ELF-1 (cell line): ENCODE measurements around the gene GSS.

ENCODE experiments used
- DNase-seq: peaks from one replicate; pipeline ENCODE4 v3.0.0-alpha.2; 2016; ENCODE audit warnings: low read depth, low spot score

GSS gene

GRCh38 chr20:34946661-34947060 lies 8.9 kb downstream of the GSS start:
- DNase-seq = no peak

DNA sequence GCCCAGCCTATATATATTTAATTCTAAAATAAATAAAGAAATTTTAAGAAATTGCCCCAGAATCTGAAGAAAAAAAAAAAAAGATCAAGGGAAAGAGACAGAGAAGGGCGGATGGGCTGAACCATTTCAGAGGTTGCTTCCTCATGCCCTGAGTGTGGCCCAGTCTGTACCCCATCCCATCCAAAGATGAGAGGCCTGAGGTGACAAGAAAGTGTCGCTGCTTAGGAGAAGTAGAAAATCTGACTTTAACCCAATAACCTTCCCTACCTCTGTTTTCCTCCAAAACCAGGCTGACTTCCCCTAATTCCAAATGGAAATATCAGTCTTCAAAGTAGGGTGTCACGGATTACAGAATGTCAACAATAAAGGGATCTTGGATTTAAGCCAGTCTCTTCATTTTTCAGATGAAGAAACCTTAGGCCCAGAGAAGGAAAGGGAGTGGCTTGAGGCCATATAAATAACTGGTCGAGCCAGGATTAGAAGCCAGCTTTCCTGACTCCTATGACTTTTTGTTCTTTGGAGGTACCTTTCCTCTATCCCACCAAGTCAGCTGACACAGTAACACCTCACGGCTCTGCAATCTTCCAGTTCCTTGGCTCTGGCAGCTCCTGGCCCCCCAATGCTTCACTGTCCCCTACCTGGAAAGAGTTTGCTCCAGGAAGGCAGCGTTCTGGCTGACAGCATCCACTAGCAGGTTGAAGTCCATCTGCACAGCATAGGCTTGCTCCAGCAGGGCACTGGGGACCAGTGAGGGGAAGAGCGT lies 10.1 kb downstream of the GSS start:
- no peak for DNase-seq

GRCh38 chr20:34943808-34944567 lies 11.6 kb downstream of the GSS start:
- no peak for DNase-seq

DNA sequence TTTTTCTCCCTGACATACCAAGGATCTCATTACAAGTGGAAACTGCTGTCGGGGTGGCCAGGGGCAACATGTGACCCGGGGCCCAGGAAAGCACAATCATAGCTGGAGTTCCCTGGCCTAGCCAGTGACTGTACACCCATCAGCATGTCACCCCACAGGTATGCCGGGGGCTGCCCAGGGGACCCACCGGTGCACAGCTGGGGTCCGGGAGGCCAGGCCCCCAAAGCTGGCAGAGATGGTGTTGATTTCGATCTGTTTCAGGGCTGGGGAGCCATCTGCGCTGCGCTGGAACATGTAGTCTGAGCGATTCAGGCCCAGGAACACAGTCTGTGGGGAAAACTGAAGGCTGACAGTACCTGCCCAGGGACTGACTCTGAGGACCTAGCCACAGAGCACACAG lies 13.3 kb downstream of the GSS start:
- DNase-seq = no peak

- no peak for DNase-seq
These were observed 14.4 kb downstream of the GSS start for GRCh38 chr20:34941226-34941625.

DNA sequence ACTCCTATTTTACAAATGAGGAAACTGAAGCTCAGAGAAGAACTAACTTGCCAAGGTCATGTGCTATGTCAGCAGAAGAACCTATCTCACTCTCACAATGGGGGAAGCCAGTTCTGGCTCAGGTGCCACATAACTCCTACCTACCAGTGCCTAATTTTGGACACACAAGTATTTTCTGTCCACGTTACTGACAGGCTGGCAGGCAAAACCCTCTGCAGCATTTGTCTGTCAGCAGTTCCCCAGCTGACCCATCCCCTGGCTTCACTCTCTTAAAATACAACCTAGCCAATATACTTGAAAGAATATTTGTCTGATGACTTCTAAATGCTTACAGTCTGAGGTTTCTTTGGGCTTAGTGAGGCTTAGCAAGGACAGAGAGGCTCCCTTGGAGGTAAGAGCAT lies 15.5 kb downstream of the GSS start:
- DNase-seq = no peak

- no peak for DNase-seq
These were observed 17.0 kb downstream of the GSS start for GRCh38 chr20:34938466-34939163.

DNA sequence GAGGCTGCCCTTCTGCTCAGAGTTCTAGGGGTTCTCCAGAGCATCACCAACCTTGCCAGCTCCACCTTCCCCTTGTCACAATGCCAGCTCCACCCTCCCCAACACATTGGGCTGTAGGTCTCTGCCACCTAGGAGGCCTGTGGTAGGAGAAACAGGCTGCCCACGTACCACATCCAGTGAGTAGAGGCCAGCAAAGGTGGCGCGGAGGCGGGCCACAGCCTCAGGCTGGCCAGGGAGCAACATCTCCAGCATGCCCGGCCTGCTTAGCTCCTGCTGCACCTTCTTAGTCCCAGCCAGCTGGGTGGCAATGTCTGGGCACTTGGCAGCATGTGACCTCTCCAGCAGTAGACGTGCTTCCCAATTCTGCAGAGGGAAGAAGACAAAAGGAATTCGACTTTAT lies 23.8 kb downstream of the GSS start:
- DNase-seq = no peak

DNA sequence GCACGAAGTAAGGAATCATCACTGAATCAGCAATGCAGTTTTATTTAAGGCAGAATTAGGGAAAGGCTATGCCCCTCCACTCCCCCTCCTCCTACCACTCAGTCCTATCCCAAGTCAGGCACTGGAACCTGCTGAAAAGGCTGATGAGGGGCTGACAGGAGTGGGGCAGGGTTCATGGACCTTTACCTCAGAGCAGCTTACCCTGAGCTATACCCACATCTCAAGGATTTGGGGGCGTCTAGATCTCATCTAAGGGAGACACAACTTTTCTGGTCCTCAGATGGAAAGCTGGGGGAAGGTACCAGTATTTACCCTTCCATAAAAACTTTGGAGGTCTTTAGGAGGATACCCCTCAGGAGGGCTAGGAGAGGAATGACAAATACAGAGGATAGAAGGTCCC lies 27.2 kb downstream of the GSS start:
- DNase-seq = no peak

DNA sequence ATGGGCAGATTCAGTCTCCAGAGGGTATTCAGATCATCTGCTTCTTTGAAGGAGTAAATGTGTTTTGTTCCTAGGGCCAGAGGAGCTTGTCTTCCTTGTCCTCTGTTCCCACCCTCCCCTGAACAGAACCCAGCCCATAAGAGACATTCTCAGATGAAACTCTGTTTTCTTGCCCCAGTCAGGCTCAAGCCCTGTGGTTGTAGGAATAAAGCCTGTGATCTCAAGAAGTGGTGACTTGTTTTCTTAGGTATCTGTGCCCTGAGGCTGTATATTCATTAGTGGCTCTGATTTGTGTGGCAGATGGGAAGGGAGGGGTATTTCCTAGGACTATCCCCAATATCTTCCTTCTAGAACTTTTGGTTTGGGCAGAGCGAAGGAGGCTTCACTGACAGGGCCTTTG lies 27.9 kb downstream of the GSS start:
- DNase-seq = peak; percentile 23

DNA sequence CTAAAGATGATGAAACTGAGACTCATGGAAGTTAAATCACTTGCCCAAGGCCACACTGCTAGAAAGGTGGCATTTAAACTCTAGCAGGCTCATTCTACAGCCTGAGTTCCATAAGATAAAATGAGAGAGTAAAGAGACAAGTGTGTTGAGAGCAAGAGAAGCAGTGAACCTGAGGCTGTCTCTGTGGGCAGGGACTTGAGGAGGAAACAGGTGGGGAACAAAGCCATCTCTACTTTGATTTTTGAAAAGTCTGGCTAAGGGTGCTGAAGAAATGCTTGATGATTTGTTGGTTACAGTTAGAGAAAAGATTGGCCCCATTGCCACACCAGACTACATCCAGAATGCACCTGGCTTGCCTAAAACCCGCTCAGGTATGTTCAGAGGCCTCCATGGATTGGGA lies 29.0 kb downstream of the GSS start:
- DNase-seq = no peak

DNA sequence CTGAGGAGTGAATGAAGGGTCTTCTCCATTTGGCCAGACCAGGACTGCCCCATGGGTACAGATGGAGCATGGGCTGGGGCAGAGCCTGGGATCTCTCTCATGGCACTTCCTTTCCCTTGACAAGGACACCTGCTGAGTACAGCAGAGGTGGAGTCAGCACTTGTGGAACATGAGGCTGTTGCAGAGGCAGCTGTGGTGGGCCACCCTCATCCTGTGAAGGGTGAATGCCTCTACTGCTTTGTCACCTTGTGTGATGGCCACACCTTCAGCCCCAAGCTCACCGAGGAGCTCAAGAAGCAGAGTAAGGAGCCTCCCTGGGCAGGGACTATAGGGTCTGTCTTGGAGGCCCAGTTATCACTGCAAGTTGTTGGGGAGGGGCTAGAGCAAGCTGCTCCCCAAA lies 29.6 kb downstream of the GSS start:
- no peak for DNase-seq

- no peak for DNase-seq
These were observed 30.3 kb downstream of the GSS start for GRCh38 chr20:34925341-34925740.

DNA sequence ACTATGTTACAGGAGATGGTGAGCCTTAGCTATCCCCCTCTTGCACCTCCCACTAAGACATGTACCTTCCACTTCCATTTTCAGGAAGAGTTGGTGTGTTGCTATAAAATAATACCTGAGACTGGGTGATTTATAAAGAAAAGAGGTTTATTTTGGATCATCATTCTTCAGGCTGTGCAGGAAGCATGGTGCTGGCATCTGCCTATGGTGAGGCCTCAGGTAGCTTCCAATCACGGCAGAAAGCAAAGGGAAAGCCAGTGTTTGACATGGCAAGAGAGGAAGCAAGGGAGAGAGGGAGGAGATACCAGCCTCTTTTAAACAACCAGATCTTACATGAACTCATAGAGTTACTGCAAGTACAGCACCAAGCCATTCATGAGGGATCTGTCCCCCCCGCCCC lies 32.2 kb downstream of the GSS start:
- no peak for DNase-seq

DNA sequence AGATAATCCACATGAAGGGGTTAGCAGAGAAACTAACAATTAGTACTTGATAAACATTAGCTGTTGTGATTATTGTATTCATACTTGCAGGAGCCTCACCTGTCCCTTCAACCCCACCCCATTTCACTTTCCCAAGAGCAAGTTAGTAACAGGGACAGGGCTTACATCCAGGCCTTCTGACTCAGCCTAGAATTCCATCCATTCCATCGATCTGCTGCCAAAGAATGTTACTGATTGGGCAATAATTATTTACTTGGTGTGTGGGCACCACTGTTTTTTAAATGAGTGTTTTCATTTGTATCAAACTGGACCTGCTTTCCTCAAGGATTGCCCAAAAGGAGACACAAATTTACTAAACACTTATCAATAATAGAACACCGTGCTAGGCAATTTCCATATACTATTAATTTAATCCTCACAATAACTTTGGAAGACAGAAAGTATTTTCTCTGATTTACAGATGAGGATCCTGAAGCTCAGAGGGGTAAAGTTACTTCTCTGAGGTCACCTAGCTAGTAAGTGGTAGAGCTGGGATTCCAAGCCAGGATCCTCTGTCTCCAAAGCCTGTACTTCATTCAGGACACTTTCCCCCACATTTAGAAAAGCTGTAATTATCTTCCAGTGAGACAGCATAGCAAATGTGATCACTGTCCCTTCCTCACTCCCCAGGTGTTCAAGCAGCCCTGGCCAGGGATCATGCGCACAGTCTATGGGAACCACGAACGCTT lies 32.8 kb downstream of the GSS start:
- no peak for DNase-seq

- DNase-seq = no peak
These were observed 34.2 kb downstream of the GSS start for GRCh38 chr20:34921436-34921835.

DNA sequence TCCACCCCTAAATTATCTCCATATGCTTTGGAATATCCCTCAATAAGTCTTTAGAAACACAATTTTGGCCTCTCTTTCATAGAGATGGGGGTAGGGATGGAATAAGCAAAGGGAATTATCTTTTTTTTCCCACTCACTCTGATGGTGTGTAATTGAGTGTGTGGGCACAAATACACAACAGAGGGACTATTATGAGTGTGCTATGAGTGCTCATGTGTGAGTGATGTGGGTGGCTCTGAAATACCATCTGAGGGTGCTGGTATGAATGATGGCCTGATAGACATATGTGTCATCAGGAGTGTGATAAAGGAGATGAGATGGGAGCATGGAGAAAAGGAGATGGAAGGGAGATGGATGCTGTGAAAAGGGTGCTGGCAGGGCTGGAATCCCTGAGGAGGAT lies 35.6 kb downstream of the GSS start:
- DNase-seq = no peak

DNA sequence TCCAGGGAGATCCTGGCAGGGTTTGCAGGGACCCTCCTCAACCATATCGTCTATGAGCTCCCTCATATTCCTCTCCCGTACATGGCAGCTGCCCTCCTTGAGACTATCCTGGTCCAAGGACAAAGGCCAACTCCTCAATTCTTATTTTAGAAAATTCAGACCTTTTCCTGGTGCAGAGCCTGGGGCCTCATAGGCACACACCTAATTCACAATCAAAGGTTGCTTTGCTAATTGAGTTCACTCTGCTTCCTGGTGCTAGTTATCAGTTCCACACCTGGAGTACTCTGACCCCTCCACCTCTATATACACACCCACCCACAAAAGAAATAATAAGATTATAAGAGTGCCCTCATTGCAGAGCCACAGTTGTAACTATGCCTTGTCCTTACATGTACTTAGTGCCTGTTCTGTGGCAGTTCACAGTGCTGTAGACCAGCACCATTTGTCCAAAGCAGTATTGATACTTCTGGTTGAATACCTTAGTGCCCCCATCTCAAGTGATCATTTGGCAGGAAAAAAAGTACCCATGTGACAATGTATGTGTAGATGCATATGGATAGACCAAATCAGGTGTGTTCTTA lies 38.7 kb downstream of the GSS start:
- no peak for DNase-seq

- DNase-seq = no peak
These were observed 39.7 kb downstream of the GSS start for GRCh38 chr20:34915749-34916455.

DNA sequence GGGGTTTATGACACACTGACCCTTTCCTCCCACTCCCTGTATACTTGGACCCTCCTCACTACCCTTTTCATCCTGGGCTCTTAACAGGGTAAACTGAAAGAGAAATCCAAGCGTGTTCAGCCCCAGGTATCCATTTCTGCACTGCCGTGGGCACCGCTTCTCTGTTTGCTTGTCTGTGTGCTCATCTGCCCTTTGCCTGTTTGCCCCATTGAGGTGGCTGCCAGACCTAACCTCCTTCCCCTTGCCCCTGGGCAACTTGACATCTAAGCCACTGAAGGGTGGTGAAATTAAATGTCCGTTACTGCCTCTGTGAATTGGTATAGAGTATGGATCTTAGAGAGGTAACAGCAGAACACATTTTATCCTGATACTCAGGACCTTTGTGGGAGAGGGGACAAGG lies 40.5 kb downstream of the GSS start:
- DNase-seq = no peak
